GM18499 (cell line): ENCODE measurements around the gene SIGLEC1.

Experiments used
- ATAC-seq: cut with Tn5 transposase; IDR thresholded peaks from one replicate; pipeline ENCODE4 v1.9.1; 2021; ENCODE audit warnings: moderate number of reproducible peaks; ENCODE audit not compliant: insufficient read depth, unreplicated experiment

The SIGLEC1 gene

DNA sequence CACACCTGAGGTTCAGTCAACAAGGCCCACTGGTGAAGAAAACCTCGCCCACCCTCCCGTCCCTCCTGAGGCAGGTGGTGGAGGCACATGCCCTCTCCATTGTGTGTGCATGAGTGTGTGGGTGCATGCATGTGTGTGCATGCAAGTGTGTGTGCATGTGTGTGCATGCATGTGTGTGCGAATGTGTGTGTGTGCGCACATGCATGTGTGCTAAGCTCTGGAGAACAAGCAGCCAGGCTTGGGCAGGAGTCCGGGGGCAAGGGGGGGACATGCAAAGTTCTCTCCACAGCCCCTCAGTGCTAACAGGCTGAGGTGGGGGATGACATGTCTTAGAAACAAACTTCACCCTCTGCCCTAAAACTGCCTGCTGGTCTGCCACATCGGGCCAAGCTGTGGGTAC, 17.0 kb upstream of the SIGLEC1 start:
- no peak for ATAC-seq

DNA sequence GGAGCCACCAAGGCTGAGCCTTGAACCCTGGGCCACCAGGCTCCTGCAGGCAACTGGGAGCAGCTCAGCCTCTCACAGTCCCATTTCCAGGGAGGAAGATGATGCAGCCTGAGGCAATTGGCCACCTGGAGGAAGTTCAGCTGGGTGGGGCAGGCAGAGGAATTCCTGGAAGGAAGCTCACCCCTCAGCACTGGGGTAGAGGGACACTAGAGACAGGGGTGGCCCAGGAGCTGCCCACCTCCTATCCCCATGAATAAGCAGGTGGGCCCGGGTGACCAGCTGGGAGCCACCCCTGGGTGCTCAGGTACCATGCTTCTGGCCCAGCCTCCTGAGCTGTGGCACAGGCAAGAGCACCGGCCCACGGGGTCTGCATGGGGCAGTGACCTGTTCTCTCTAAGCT, 16.5 kb upstream of the SIGLEC1 start:
- no peak for ATAC-seq

DNA sequence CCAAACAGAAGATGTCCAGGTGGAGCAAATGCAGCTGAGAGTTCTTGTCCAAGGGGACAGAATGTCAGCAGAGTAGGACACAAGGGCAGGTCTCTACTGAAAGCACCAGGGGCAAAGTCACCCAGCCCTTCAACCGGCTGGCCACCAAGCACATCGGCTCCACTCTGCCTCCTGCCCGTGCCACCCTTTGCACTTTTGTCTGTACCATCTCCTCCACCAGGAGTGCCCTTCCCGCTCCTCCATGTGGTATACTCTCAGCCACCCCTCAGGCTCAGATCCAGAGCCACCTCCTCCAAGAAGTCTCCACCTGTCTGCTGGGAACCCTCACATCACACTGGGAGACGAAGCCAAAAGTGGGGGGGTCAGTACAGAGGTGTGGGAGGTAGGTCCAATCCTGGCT, 16.0 kb upstream of the SIGLEC1 start:
- no peak for ATAC-seq

DNA sequence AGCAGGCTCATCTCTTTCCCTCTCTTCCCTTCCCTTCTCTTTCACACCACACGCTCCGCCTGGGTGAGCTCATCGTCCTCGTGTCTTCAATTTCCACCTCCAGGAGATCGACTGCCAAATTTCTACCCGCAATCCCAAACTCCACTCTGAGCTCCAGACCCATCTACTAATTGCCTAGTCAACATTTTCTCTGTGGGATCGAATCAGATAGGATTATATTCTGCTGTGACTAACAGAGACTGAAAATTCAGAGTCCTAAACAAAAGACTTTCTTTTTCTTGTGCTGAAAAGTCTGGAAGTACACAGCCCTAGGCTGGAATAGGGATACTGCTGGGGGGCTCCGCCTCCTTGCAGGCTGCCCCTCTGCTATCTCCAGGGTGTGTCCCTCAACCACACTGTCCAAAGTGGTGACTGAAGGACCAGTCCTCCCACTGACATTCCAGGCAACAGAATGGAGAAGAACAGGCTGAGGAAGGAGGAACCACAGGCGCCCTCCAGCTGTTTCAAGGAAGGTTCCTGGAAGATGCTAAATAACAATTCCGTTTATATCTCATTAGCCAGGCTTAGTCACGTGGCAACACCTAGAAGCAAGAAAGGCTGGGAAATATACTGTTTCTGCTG, 15.1 kb upstream of the SIGLEC1 start:
- no peak for ATAC-seq

DNA sequence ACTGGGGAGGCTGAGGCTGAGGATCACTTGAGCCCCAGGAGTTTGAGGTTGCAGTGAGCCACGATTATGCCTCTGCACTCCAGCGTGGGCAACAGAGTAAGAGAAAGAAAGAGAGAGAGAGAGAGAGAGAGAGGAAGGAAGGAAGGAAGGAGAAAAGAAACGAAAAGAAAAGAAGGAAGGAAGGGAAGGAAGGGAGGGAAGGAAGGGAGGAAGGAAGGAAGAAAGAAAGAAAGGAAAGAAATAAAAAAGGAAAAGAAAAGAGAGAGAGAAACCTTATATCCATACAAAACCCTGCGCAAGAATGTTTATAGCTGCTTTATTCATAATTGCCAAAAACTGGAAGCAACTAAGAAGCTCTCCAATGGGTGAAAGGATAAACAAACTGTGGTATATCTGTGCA, 12.0 kb upstream of the SIGLEC1 start:
- ATAC-seq = no peak

DNA sequence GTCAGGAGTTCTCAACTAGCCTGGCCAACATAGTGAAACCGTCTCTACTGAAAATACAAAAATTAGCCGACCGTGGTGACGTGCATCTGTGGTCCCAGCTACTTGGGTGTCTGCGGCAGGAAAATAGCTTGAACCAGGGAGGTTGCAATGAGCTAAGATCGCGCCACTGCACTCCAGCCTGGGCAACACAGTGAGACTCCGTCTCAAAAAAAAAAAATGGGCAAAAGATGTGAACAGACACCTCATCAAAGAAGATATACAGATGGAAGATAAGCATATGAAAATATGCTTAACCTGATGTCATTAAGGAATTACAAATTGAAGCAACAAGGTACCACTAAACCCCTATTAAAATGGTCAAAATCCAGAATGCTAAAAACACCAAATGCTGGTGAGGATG, 10.9 kb upstream of the SIGLEC1 start:
- no peak for ATAC-seq

DNA sequence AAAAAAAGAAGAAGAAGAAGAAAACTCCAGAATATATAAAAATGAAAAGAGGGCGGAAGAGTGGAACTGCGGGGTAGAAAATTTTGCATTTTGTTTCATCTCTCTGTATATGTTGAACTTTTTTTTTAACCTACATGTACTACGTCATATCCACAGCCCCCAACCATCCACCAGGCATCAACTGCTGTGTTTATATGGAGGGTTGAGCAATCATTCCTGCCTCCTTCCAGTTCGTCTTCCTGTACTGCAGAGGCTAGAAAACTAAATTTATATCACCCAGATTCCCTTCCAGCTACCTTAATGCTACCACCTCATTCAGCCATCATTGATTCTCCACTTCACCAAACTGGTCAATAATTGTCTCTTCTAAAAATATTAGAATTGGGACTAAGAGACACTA, 9.5 kb upstream of the SIGLEC1 start:
- no peak for ATAC-seq

DNA sequence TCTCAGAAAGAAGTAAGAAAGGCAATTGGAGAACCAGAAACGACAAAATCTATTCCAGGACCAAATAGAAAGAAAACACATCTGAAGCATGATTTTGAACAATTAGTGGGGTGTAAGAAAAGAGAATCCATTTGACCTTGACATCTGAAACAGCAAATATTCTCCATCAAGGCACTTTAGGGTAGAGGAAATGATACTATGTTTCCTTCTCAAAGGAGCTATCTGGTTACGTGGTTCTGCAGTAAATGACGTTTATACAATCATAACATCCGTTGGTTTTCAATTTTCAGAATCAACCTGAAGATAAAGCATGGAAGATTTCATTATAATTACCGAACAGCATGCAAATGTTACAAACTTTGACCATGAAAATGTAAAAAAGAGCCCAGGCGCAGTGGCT, 8.2 kb upstream of the SIGLEC1 start:
- ATAC-seq = no peak

DNA sequence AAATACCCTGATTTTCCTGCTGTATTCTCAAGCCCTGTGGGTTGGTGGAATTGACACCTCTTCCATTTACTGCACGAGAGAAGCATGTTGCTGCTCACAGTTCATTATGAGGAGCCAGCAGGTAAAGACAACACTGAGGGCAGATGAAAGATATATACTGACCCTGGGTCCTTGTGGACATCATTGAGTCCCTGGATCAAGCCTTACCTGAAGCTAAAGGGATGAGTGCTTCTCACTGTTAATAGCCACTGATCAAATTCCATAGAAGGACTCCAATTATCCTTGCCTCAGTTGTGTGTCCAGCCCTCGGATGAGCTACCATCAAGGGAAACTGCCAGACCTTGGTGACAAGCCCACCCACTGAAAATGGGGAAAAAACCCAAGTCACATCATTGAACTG, 7.7 kb upstream of the SIGLEC1 start:
- no peak for ATAC-seq

DNA sequence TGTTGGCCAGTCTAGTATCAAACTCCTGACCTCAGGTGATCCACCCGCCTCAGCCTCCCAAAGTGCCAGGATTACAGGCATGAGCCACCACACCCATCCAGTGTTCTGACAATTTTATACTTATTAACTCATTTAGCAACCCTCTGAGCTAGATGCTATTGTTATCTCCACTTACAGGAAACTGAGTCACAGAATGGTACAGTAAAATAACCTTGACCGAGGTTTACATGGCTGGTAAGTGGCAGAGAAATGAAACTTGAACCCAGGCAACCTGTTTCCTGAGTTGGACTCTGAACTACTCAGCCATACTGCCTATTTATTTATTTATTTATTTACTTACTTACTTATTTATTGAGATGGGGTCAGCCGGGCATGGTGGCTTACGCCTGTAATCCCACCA, 6.6 kb upstream of the SIGLEC1 start:
- no peak for ATAC-seq

DNA sequence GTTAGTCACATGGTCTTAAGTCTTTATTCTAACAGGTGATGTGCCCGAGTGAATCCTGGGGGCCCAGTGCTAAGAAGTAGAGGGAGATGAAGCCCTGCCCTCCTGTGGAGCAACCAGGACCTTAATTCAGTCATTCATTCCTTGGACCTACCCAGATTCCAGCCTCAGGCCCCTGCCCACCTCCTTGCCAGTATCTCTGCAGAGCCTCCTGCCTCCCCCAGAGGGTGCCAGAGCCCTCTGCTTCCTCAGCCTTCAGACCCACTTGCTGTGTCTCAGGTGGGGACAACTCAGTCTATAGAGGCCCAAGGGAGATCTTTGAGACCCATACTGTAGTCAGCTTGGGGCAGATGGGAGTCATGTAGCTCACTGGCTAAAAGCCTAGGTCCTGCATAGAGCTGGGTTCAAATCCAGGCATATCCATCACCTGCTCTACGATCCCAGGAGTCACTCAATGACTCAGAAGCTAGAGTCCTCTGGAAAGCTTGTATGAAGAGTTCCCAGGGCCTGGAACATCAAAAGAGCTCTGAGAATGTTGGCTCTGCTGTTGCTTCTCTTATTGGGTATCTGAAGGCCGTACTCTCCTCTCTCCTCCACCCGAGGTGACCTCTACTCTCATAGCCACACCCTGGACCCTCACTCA, 3.9 kb upstream of the SIGLEC1 start:
- no peak for ATAC-seq

DNA sequence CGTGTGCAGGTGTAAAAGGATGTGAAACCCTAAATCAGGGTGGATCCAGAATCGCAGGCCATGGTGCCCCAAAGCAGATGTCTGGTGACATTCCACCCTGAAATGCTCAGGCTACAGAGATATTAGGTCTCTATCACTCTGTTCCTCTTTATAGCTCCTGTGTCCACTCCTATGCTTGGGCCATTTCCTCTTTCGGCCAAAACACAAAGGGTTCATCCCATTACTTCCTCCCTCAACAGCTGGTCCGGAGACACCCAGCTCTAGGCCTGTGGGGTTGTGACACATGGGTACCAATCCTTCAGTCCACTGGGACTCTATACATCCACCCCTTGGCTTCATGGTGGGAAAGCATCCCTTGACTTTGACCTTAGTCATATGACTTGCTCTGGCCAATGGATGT, 1.7 kb upstream of the SIGLEC1 start:
- ATAC-seq = no peak

DNA sequence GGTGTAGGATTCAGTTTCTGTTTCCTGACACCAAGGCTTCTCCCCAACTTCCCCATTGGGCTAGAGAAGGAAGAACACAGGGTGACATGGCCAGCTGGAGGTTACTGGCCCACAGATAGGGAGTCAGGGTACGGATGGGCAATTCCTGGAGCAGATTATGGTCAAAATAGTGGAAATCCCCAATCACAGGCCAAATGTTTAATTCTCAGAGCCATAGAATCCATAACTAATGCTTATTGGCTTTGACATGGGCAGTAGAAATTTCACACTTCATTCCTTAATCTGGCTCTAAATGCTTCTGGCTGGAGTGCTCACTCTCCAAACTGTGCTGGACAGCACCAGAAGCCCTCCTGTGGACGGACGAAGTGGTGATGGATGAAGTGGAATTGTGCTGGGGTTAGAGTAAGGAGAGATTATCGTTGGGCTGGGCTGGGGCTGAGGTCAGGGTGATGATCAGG, 887 bp downstream of the SIGLEC1 start:
- ATAC-seq = no peak

DNA sequence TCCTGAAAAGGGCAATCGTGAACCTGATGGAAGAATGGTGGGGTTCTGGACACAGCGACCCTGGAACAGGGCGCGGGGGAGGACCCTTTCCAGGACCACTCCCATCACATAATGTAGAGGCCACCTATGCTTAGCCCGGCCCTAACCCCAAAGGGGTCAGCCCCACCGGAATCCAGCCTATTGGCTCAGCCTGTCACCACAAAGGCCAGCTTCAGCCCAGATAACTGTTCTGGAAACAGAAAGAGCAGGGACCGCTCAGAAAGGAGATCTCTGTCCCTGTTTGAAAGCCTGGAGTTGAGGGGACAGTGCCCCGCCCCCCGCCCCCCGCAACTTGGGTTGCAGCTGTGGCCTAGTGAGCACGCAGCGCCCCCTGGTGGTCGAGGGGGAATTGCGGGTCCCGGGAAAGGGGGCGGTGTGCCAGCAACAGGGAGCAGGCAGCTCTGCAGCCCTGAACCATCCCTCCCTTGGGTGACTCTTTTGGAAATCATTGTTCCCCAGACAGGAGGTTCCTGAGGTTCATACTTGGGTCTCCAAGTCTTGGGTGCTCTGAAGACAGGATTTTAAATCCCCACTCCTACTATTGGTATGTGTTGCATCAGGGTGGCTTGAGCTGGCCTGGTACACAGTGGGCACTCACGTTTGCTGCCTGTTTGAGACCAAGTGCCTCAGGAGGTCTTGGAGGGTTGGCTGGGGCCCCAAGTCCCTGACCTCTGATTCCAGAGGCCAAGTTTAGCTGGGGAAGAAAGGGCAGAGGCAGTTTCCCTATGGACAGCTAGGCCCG, 1.5 kb downstream of the SIGLEC1 start:
- no peak for ATAC-seq

DNA sequence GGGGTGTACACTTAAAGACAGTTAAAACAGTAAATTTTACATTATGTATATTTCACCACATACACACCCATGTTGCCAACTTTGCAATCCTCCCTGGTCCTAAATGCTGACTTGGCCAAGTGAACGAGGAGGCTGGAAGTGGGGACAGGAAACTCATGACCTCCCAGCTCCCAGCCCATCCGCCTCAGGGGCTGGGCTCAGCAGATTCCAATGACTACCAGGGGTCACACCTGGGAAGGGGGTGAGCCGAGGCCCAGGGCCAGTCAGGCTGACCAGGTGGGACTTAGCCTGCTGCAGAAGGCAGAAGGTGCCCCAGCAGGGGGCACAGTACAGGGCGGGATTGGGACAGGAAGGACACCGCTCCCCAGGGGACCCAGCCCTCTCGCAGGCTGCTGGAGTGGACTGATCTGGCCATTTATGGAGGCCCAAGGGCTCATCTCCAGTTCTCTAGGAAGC, 2.4 kb downstream of the SIGLEC1 start:
- no peak for ATAC-seq

DNA sequence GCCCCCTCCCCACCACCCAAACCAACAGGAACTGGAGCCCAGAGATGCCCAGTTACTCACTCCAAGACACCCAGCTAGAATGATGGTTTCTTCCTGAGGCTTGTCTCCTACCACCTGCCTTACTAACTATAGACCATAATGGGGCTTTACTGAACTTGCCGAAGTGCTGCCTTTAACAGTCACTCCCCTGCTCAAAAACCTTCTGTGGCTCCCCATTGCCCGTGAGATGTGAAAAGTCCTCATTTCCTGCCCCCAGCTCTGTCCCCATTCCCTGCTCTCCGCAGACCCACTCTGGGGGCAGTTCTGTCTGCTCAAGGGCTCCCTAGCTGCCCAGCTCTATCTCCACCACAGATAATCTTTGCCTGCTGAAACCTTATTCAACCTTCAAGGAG, 4.9 kb downstream of the SIGLEC1 start:
- no peak for ATAC-seq

DNA sequence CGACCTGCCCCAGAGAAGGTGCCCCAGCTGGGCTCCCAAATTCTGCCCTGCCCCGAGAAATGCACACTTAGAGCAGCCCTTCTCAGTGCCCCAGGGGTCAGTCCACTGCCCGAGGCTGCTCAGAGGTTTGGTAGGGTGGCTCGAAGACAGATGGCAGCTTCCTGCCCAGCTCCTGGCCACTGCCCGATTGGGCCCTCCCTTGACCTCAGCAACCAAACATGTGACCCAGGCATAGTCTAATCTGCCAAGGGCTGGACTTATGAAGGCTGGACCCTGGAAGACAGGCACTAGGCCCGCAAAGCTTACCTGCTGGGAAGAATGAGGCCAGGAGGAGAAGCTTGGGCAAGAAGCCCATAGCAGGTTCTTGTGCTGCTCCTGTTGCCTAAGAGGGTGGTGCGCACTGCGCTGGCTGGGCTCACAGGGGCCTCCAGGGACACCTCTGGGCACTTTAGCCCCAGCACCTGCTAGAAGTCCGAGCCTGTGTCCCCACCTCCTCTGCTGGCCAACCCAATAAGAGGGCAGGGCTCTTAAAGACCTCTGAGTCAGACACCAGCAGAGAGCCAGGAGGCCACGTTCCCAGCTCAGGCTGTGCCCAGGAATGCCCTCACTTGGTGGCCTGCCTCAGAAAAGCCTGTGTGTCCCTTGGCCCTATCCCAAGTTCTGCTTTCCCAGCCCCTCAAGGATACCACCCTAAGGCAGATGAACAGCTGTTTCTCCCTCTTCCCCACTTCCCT, 5.5 kb downstream of the SIGLEC1 start:
- no peak for ATAC-seq

DNA sequence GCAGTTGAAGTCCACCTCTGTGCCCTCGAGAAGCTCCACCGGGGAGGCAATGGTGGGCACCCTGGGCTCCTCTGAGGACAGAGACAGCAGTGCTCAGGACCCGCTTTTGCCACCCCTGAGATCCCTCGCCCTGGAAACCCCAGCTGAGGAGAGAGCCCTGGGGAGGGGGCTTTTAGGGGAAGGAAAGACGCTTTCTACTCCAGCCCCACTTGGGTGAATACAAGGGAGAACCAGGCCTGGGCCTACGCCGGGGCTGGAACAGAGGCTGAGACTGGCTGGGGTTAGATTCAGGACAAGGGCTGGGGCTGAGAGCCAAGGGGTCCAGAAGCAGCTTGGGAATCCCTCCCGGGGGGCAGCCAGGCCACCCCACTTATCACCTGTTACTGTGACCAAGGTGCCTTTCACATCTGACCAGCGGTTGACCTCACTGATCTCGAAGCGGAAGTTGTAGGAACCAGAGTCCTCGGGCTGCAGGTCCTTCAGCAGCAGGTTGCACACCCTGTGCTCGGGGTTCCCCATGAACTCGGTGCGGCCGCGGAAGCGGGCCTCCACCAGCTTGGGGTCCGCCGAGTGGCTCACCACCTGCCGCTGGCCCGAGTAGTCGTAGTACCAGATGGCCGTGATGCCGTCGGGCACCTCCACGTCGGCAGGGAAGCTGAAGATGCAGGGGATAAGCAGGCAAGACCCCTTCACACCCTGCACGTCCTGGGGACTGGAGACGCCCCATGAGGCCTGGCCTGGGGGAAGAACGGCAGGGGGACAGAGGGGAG, 6.2 kb downstream of the SIGLEC1 start:
- no peak for ATAC-seq

DNA sequence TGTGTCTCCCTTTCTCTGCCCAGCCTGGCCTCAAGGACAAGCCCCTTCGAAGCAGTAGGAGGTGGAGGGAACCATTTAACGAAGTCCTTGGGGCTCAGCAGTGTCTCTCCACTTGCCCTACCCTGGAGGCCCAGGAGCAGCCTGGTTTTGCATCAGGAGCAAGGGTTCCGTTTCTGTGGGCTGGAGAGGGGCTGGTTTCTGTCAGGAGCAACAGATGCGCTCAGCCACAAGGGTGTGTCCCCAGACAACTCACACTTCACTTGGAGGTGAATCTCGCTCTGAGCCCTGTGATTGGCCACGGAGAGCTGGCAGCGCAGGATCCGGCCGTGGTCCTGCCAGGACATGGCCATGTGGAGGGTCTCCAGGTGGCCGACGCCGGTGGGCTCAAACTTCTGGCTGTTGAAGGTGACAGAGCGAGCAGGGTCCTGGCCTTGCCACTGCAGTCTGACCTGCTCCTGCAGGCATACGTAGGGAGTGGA, 6.9 kb downstream of the SIGLEC1 start:
- ATAC-seq = no peak

DNA sequence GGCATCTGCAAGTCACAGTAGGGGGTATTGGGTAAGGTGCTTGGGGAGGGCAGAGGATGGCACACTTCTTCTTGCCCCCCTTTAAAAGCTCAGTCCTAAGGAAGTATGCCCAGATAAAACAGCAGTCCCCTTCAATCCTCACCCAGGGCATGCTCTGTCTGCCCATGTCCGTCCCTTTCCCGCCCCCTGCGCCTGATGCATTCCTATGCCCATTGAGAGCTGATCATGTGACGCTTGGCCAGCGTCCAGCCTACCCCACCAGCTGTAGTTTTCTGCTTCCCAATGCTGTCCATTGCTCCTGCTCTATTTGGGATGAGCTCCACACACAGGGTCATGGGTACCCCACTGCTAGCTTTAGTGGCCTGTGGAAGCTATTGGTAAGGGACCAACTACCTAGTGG, 8.3 kb downstream of the SIGLEC1 start:
- no peak for ATAC-seq
